Breast epithelium (tissue), 3 donors: ENCODE measurements around the gene ANKDD1A.

Source experiments
- CTCF ChIP-seq, 3 donors: fragments of 450-650 bp; IDR thresholded peaks; one replicate each; pipeline ENCODE4 v1.5.1; 2016 to 2017; ENCODE audit warnings: antibody characterized with exemption in 3 of 3, mild to moderate bottlenecking in 3 of 3, moderate library complexity in 3 of 3
- POLR2AphosphoS5 ChIP-seq, 3 donors: sonication (generic); formaldehyde crosslinking; IDR thresholded peaks; one replicate each; pipeline ENCODE4 v1.6.1; 2017; ENCODE audit warnings: antibody characterized with exemption in 3 of 3

GRCh38 chr15:64917211-64917610 is 5.5 kb downstream of the ANKDD1A start:
- TF ChIP-seq POLR2AphosphoS5 (IDR thresholded peaks at IDR 0.05) (no peak), CTCF (IDR thresholded peaks at IDR 0.05) (no peak)
